Germinal center (tissue), 1 donor: ENCODE results near the gene TRIM33.
"Not testable (repeated sequence)": the region's sequence is repeated elsewhere in the genome, so short reads cannot be mapped to it uniquely, and the experiment has no call there.

ENCODE experiments used
- DNase-seq: peaks from one replicate; pipeline ENCODE4 v3.0.0; 2012; ENCODE audit warnings: mixed read lengths, low spot score

The TRIM33 gene

GRCh38 chr1:114418948-114419347 is 92.1 kb downstream of the TRIM33 start:
- not testable (repeated sequence) for DNase-seq

GRCh38 chr1:114397601-114398000 is 113.4 kb downstream of the TRIM33 start:
- DNase-seq = no peak

- DNase-seq = no peak
These were observed 115.1 kb downstream of the TRIM33 start for GRCh38 chr1:114395863-114396262.

- no peak for DNase-seq
These were observed 120.0 kb downstream of the TRIM33 start for GRCh38 chr1:114390960-114391359.

GRCh38 chr1:114390361-114390760 is 120.6 kb downstream of the TRIM33 start:
- no peak for DNase-seq

GRCh38 chr1:114388432-114389003 is 122.5 kb downstream of the TRIM33 start:
- no peak for DNase-seq

- DNase-seq = not testable (repeated sequence)
These were observed 123.4 kb downstream of the TRIM33 start for GRCh38 chr1:114387585-114387984.

- no peak for DNase-seq
These were observed 124.0 kb downstream of the TRIM33 start for GRCh38 chr1:114387010-114387360.

GRCh38 chr1:114386129-114387009 is 124.6 kb downstream of the TRIM33 start:
- DNase-seq = no peak

GRCh38 chr1:114384922-114385321 is 126.1 kb downstream of the TRIM33 start:
- DNase-seq = no peak

- no peak for DNase-seq
These were observed 131.0 kb downstream of the TRIM33 start for GRCh38 chr1:114379987-114380386.

GRCh38 chr1:114379358-114379757 is 131.6 kb downstream of the TRIM33 start:
- no peak for DNase-seq

- no peak for DNase-seq
These were observed 133.6 kb downstream of the TRIM33 start for GRCh38 chr1:114377356-114377755.

- no peak for DNase-seq
These were observed 141.1 kb downstream of the TRIM33 start for GRCh38 chr1:114369930-114370329.

GRCh38 chr1:114369266-114369919 is 141.6 kb downstream of the TRIM33 start:
- not testable (repeated sequence) for DNase-seq

- DNase-seq = no peak
These were observed 142.3 kb downstream of the TRIM33 start for GRCh38 chr1:114368560-114369255.

- DNase-seq = no peak
These were observed 143.2 kb downstream of the TRIM33 start for GRCh38 chr1:114367810-114368209.

- DNase-seq = not testable (repeated sequence)
These were observed 147.8 kb downstream of the TRIM33 start for GRCh38 chr1:114363230-114363629.

GRCh38 chr1:114359791-114360190 is 151.2 kb downstream of the TRIM33 start:
- DNase-seq = no peak

GRCh38 chr1:114355240-114355639 is 155.8 kb downstream of the TRIM33 start:
- no peak for DNase-seq

- no peak for DNase-seq
These were observed 157.7 kb downstream of the TRIM33 start for GRCh38 chr1:114353262-114353661.

GRCh38 chr1:114352797-114353196 is 158.2 kb downstream of the TRIM33 start:
- DNase-seq = no peak
